Motor neuron (in vitro differentiated cells): Measurements from ENCODE around the gene PINLYP. TPM values are rescaled to one million over a fixed set of nuclear protein-coding genes. Genes with fewer than 3 reads are reported as not detected.

Source experiments
- ATAC-seq, 8 experiments: fragments of 200-7000 bp; cut with Tn5 transposase; replicated peaks in 6 of 8; 2 replicates each; pipeline ENCODE4 v1.8.0; 2021; ENCODE audit warnings: mild to moderate bottlenecking in 8 of 8, moderate library complexity in 8 of 8
- H3K27ac ChIP-seq, 2 donors: fragments of 250-450 bp; sonication (Bioruptor Pico); 2 replicates each; pipeline ENCODE4 v1.9.0; 2021; ENCODE audit warnings: antibody characterized with exemption in 2 of 2, mild to moderate bottlenecking in 2 of 2, moderate library complexity in 1 of 2
- H3K4me1 ChIP-seq, 2 donors: fragments of 250-450 bp; sonication (Bioruptor Pico); replicated peaks in 1 of 2; 2 replicates each; pipeline ENCODE4 v1.6.1; 2021; ENCODE audit warnings: antibody characterized with exemption in 2 of 2, mild to moderate bottlenecking in 2 of 2, moderate library complexity in 1 of 2
- H3K4me3 ChIP-seq, 5 donors: fragments of 250-450 bp; sonication (Bioruptor Pico); 2 replicates each; pipeline ENCODE4 v1.9.0; 2021; ENCODE audit warnings: antibody characterized with exemption in 5 of 5, mild to moderate bottlenecking in 5 of 5, moderate library complexity in 4 of 5
- WGBS, 10 experiments: fragments of 450-650 bp; shearing (Covaris generic); methylation state at CpG; one replicate each; pipeline ENCODE4 v1.0.0; 2022; 5-methylcytosine and 5-hydroxymethylcytosine counted together
- in situ Hi-C, 9 experiments: fragments of 400-800 bp; cut with MboI; loops; one replicate each; pipeline ENCODE4 v1.15.0; 2021; ENCODE audit warnings: low sequenced_read_pairs in 9 of 9, low pct_unique_long_range_greater_than_20kb in 2 of 9; ENCODE audit not compliant: unreplicated experiment in 9 of 9
- total RNA-seq, 8 experiments: library from RNA; unstranded; fragments of 300-600 nt; gene quantifications; 2 replicates each; pipeline versions ENCODE4 v1.2.3 to v1.2.4, GENCODE V29; 2022

PINLYP gene
- total RNA-seq, 8 experiments from 2014 or later: 0.64 to 22.4 (median 3.0) TPM

DNA sequence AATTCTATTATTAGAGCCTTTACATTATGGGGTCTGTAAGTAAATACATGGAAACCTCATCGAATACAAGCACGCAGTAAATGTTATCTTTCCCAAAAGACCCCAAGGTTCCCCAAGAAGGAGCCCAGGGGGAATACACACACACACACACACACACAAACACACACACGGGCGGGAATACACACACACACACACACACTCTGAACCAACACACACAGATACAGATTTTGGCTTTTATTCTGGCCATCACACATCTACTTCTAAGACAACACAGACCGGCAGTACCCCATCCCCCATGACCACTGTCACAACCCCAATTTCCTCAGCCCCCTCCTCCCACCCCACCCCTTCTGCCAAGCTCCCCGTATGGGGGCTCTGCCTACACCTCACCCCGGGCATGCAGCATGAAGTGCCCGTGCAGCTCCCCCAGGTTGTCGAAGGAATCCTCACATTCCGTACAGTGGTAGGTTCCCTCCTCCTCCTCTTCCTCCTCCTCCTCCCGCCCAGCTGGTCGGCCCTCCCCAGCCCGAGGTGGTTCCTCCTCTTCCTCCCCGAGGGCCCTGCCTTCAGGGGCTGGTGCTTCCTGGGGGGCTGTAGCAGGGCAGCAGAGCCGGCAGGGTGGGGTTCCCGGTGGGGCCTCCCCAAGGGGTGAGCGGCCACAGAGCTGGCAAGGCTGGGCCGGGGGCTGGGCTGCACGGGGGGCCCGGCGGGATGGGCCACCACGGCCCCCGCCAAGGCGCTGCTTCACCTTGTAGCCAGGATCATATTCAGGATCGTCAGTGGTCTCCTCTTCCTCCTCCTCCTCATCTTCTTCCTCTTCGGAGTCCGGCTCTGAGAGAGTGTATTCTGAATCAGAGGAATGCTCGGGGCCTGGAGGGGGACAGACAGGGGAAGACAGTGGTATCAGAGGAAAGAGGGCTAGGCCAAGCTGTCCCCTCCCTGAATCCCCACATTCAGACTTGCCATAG, 31.9 kb downstream of the PINLYP start:
- Histone ChIP-seq H3K4me1 (no peaks in the 10 kb centered on the region), H3K4me3 (no peak overlapping the region), H3K27ac (no peak overlapping the region)
- WGBS, 10 experiments: 90 to 100% (median 100%) methylated on average over 1 to 5 of the region's 28 CpGs; no CpG with 5 or more reads in 5 of the 10 experiments
- ATAC-seq: no peak
- in situ Hi-C loops: no loop called here

DNA sequence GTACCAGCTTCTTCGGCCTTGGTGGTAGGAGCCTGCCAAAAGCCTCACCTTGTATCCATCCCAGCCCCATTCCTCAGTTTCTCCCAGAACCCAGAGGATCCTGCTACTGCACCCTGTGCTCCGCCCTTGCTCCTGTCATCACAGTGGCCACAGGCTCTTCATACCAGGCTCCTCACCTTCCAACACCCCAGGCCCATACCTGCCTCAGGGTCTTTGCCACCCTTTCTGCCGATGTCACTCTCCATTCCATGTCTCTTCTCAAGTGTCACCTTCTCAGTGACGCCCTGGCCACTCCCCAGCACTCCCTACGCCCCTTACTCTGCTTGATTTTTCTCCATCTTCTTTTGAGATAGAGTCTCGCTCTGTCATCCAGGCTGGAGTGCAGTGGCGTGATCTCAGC, 34.3 kb downstream of the PINLYP start:
- Histone ChIP-seq H3K4me1 (no peaks in the 10 kb centered on the region), H3K27ac (no peak overlapping the region)
- in situ Hi-C loops: no loop called here

GRCh38 chr19:43610493-43610892, 34.9 kb downstream of the PINLYP start:
- 14 to 100% (median 52%) methylated on average over 1 to 3 of the region's 3 CpGs; no CpG with 5 or more reads in 3 of the 10 experiments for WGBS, 10 experiments
- H3K4me3 ChIP-seq: no peak overlapping the region
- ATAC-seq: peak in 1 of 8 experiments; percentile 27
- H3K27ac ChIP-seq: no peak overlapping the region
- in situ Hi-C loops: no loop called here
- no peaks in the 10 kb centered on the region for H3K4me1 ChIP-seq

More for the DNA sequence above, 34.3 kb downstream of the PINLYP start:
- 69 to 100% (median 83%) methylated on average over 1 to 7 of the region's 7 CpGs; no CpG with 5 or more reads in 1 of the 10 experiments for WGBS, 10 experiments
- peak in 1 of 8 experiments; percentile 24 for ATAC-seq
- no peak overlapping the region for H3K4me3 ChIP-seq

DNA sequence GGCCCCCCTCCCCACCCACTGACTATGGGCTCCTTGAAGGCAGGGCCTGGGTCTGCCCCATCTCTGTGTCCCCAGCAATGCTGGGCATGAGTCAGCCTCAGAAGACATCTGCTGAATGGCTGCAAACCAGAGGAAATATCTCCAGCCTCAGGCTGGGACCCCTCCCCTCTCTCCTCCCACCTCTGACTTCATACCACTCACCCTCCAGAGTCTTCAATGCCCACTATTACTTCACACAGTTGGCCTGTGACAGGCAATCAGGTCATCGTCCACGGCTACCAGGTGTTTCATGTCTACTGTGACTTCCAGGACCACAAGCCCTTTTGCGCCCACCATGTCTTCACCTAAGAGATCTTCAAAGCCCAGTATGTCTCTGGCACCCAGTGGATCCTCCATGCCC, 36.2 kb downstream of the PINLYP start, which contains the start of gene SRRM5:
TSS of gene SRRM5 (plus strand) at position 301 of the 400 bp plus-strand sequence. CDS start at position 335, 34 bp downstream.
- Histone ChIP-seq H3K4me3 (no peak within 1 kb of the TSS), H3K27ac (no peak within 1 kb of the TSS), H3K4me1 (no peaks in the 10 kb centered on the region)
- no peak for ATAC-seq
- in situ Hi-C loops: no loop called here
- WGBS, 10 experiments: 94 to 100% (median 100%) methylated on average over 1 to 3 of the region's 3 CpGs; no CpG with 5 or more reads in 6 of the 10 experiments

DNA sequence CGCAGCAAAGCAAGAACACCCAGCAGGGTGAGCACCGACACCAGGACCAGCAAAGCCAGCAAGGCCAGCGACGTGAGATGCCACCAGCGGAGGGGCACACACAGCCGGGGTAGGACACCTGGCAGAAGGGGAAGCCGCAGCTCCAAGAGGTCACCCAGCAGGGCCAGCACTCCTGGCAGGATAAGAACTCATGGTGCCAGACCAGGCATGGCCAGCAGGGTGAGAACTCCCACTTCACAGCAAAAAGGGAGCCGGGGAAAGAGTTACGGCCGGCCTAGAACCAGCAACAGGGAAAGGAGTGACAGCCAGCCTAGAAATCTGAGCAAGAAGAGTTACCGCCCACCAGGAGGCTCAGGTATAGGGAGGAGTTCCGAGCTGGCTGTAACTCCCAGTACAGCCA, 36.8 kb downstream of the PINLYP start:
- ATAC-seq: no peak
- in situ Hi-C loops: no loop called here

DNA sequence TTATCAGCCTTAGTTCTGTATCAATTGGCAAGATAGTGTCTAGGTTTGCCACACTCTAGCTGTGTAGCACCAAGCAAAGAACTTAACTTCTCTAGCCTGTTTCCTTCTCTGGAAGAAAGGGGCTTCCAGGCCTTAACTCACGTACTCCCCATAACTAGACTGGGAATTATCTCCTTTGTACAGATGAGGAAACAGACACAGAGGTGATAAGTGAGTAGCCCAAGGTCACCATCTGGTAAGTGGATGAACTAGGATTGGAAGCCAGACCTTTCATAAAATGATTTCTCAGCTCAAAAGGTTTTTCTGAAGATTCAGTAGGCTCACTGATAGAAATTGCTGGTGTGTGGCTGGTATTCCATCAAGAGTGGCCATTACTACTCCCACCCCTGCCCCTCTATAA, 40.7 kb downstream of the PINLYP start:
- H3K27ac ChIP-seq: no peak overlapping the region

More for the DNA sequence above, 36.8 kb downstream of the PINLYP start:
- Histone ChIP-seq H3K27ac (no peak overlapping the region), H3K4me1 (no peaks in the 10 kb centered on the region), H3K4me3 (no peak overlapping the region)
- WGBS, 10 experiments: 76 to 100% (median 84%) methylated on average over 1 to 9 of the region's 12 CpGs; no CpG with 5 or more reads in 4 of the 10 experiments

DNA sequence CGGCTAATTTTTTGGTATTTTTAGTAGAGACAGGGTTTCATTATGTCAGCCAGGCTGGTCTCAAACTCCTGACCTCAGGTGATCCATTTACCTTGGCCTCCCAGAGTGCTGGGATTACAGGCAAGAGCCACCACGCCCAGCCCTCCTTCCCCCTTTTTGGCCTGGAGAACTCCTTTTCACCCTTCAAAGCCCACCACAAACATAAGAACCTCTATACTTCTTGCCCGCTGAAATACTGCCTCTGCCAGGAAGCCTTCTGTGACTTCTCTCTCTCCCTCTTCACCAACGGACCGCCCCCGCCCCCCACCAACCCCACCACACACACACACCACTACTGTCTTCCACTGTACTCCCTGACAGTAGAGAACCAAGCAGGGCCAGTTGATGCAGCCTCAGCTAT, 41.4 kb downstream of the PINLYP start:
- H3K4me3 ChIP-seq: no peak overlapping the region
- no peak for ATAC-seq
- no peak overlapping the region for H3K27ac ChIP-seq
- peaks cover 12 to 14% of the 10 kb centered on the region in 2 donors for H3K4me1 ChIP-seq
- WGBS, 10 experiments: 83 to 100% (median 100%) methylated on average over 1 to 3 of the region's 6 CpGs; no CpG with 5 or more reads in 3 of the 10 experiments
- in situ Hi-C loops: no loop called here

More for the DNA sequence above, 40.7 kb downstream of the PINLYP start:
- 44 to 100% (median 100%) methylated on average over 1 of the region's 1 CpG; no CpG with 5 or more reads in 7 of the 10 experiments for WGBS, 10 experiments
- no peak for ATAC-seq
- Histone ChIP-seq H3K4me1 (peaks cover 12 to 14% of the 10 kb centered on the region in 2 donors), H3K4me3 (no peak overlapping the region)
- in situ Hi-C loops: no loop called here

DNA sequence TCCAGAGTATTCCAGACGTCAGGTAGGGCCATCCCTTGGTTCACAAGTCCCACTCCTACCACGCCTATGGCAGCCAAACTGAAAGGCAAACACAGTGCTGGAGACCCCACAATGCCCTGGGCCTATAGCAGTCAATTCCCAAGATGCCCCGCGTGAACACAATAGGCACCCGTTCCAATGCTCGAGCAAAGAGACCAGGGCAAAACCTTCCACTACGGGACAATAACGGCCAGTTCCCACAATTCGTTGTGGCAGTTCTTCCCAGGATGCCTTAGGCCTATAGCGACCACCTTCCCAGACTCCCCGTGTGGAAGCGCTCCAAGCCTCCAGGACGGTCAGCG, 43.3 kb downstream of the PINLYP start:
- Histone ChIP-seq H3K4me3 (peak overlapping the region; percentile 49 to 62 (median 58)), H3K27ac (peak overlapping the region; percentile 94 to 97), H3K4me1 (peaks cover 12 to 14% of the 10 kb centered on the region in 2 donors)
- ATAC-seq: peak; percentile 15 to 33 (median 22)
- in situ Hi-C loops: no loop called here
- 0 to 3% (median 0%) methylated on average over 2 to 12 of the region's 14 CpGs; no CpG with 5 or more reads in 7 of the 10 experiments for WGBS, 10 experiments

DNA sequence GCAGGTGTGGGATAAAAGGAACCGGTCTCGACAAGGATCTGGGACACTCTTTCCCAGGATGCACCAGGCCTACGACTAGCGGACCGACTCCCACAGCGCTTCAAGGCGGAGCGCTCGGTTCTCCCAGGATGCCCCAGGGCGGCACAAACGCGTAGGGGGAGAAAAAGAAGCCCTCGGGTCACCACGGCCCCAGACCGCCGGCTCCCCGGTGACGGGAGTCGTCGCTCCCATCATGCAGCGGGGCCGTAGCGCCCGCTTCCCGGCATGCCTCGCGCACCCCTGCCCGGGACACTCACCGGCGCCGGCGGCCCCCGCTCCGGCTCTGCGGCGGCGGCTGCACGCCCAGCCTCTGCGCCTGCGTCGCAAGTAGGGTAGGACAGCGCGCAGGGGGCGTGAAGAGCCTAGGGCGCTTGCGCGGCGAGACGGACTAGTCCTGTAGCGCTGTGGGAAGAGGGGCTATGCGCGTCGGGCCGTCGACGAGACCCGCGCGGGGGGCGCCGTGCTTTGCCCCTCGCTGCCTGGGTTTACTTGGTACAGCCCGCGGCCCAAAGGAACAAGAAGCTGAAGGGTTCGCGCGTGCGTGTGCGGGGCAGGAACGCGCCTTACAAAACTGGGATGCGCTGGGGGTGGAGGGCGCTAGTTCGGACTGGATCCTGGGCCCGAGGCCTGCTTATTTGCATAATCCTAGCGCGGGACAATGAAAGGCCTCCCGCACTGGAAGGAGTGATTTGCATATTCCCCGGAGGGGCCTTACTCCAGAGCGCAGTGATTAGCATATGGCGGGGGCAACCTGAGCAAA, 43.9 kb downstream of the PINLYP start, which contains the start of gene ZNF428:
TSS of gene ZNF428 (minus strand) at position 368 of the 799 bp plus-strand sequence. CDS start 5,325 bp downstream, outside the sequence.
- Histone ChIP-seq H3K4me1 (peaks cover 12 to 14% of the 10 kb centered on the region in 2 donors), H3K27ac (peak within 1 kb of the TSS; percentile 94 to 97), H3K4me3 (peak within 1 kb of the TSS; percentile 49 to 62 (median 58))
- ATAC-seq: peak; percentile 85 to 91 (median 89)
- 0 to 10% (median 1%) methylated on average over 2 to 15 of the region's 81 CpGs; no CpG with 5 or more reads in 5 of the 10 experiments for WGBS, 10 experiments
- in situ Hi-C loops: no loop called here

GRCh38 chr19:43620061-43621001, 44.7 kb downstream of the PINLYP start:
- H3K4me1 ChIP-seq: peaks cover 12 to 14% of the 10 kb centered on the region in 2 donors
- peak overlapping the region; percentile 49 to 62 (median 58) for H3K4me3 ChIP-seq
- in situ Hi-C loops: no loop called here
- peak overlapping the region; percentile 94 to 97 for H3K27ac ChIP-seq
- ATAC-seq: no peak
- WGBS, 10 experiments: 33 to 97% (median 51%) methylated on average over 5 to 17 of the region's 23 CpGs

DNA sequence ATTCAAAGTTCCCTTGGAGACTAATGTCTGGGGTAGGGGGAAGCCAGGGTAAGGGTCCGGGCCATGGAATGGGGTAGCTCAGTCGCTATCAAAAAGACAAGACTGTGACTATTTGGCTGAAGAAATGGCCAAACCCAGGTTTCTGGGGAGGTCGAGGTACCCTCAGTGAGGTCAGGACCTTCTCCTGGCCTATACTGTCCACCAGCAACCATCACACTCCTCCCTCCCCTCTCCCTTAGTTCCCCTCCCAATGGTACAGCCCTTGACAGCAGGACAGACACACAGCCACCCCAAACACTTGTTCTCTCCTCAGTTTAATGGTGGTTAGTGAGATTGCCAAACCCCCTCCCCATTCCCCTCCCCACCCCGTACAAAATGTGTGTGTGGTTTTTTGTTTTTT, 46.5 kb downstream of the PINLYP start:
- Histone ChIP-seq H3K4me1 (peaks cover 12 to 14% of the 10 kb centered on the region in 2 donors), H3K4me3 (no peak overlapping the region), H3K27ac (no peak overlapping the region)
- ATAC-seq: no peak
- WGBS, 10 experiments: 100% methylated on average over 1 of the region's 4 CpGs; no CpG with 5 or more reads in 9 of the 10 experiments
- in situ Hi-C loops: no loop called here

DNA sequence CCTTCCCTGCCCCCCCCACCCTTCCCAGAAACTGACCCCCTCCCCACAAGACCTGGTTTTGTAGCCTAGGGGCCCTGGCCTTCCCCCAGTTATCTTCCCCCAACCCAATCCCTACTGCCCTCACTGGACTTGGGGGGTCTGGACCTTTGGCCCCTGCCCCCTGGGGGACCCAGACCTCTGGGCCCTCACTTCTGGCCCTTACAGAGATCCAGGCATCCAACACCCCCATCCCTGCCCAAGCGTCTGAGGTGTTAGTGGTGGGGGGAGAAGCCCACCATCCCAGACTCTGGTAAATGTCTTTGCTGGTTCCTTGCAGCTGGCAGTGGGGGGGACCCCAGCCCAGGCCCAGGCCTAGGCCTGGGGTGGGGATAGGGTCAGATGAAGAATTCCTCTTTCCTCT, 47.4 kb downstream of the PINLYP start:
- Histone ChIP-seq H3K4me1 (peaks cover 12 to 14% of the 10 kb centered on the region in 2 donors), H3K27ac (no peak overlapping the region), H3K4me3 (no peak overlapping the region)
- 60% methylated on average over 1 of the region's 1 CpG; no CpG with 5 or more reads in 9 of the 10 experiments for WGBS, 10 experiments
- in situ Hi-C loops: no loop called here
- ATAC-seq: no peak
